ENCODE data around the gene USF1.

The USF1 gene

GRCh38 chr1:161046605-161047228 lies 940 bp upstream of the USF1 start:
- no peak overlapping the region for H2BK120ac ChIP-seq (ENCODE audit: low read depth, low read length)
- no peak overlapping the region for H2BK5ac ChIP-seq (ENCODE audit: low read length)
- H4K91ac ChIP-seq (ENCODE audit: low read depth, low read length, poor library complexity) = no peak overlapping the region
- H3K23ac ChIP-seq (ENCODE audit: low read depth, low read length, poor library complexity) = no peak overlapping the region
- H3K4me3 ChIP-seq (ENCODE audit: low read length in 2 of 2) = peak overlapping the region in 1 of 2 donors; percentile 71
- no peak overlapping the region for H3K18ac ChIP-seq (ENCODE audit: low read length)
- peaks cover 14 to 17% of the 10 kb centered on the region in 2 donors for H3K36me3 ChIP-seq (replicated peaks in 1 of 2; ENCODE audit: control insufficient read depth in 2 of 2, insufficient read depth in 2 of 2, low read length in 2 of 2)
- no peak overlapping the region for H2BK12ac ChIP-seq (ENCODE audit: low read length)
- no peak overlapping the region for H3K14ac ChIP-seq (ENCODE audit: low read length)
- H4K8ac ChIP-seq (ENCODE audit: low read depth, low read length) = no peak overlapping the region
- no peak overlapping the region for H2BK15ac ChIP-seq (ENCODE audit: low read length)
- H3K4ac ChIP-seq (ENCODE audit: low read length) = no peak overlapping the region
- H3K79me1 ChIP-seq (ENCODE audit: low read depth, low read length) = no peaks in the 10 kb centered on the region
- no peak overlapping the region for H3K9ac ChIP-seq (ENCODE audit: low read depth, low read length, poor library complexity)
- no peak overlapping the region for H3K27ac ChIP-seq (replicated peaks; ENCODE audit: low read length)
- no peak overlapping the region for H2AK5ac ChIP-seq (ENCODE audit: low read depth, low read length)
- peak overlapping the region; percentile 83 for H2AFZ ChIP-seq (ENCODE audit: low read length)
- H3K4me1 ChIP-seq (ENCODE audit: control insufficient read depth in 2 of 2, insufficient read depth in 1 of 2, low read depth in 1 of 2, low read length in 2 of 2) = peaks cover 3 to 8% of the 10 kb centered on the region in 2 donors
- no peak for DNase-seq (ENCODE audit: low spot score)
- WGBS, 2 donors (ENCODE audit: extremely low coverage in 2 of 2, insufficient read length in 2 of 2, insufficient replicate concordance in 1 of 2) = no CpG with 5 or more reads among the region's 2 CpGs
- no peaks in the 10 kb centered on the region for H3K27me3 ChIP-seq (ENCODE audit: control insufficient read depth in 3 of 3, insufficient read depth in 3 of 3, low read depth in 1 of 3, low read length in 3 of 3)
- peak overlapping the region; percentile 39 for H3K4me2 ChIP-seq (ENCODE audit: insufficient read depth, low read length, poor library complexity, severe bottlenecking)
- peaks cover 14 to 32% of the 10 kb centered on the region in 2 donors for H3K9me3 ChIP-seq (replicated peaks in 1 of 2; ENCODE audit: control insufficient read depth in 2 of 2, insufficient read depth in 1 of 2, low read depth in 1 of 2, low read length in 2 of 2)

- peak overlapping the region; percentile 88 for H3K4me2 ChIP-seq (ENCODE audit: insufficient read depth, low read length, poor library complexity, severe bottlenecking)
- peaks cover 14 to 32% of the 10 kb centered on the region in 2 donors for H3K9me3 ChIP-seq (replicated peaks in 1 of 2; ENCODE audit: control insufficient read depth in 2 of 2, insufficient read depth in 1 of 2, low read depth in 1 of 2, low read length in 2 of 2)
- peak overlapping the region; percentile 83 for H2AFZ ChIP-seq (ENCODE audit: low read length)
- WGBS, 2 donors (ENCODE audit: extremely low coverage in 2 of 2, insufficient read length in 2 of 2, insufficient replicate concordance in 1 of 2) = no CpG with 5 or more reads among the region's 48 CpGs
- peak overlapping the region; percentile 75 for H3K9ac ChIP-seq (ENCODE audit: low read depth, low read length, poor library complexity)
- no peak overlapping the region for H4K8ac ChIP-seq (ENCODE audit: low read depth, low read length)
- peak overlapping the region; percentile 19 for H3K4ac ChIP-seq (ENCODE audit: low read length)
- no peak overlapping the region for H2BK12ac ChIP-seq (ENCODE audit: low read length)
- H2BK120ac ChIP-seq (ENCODE audit: low read depth, low read length) = no peak overlapping the region
- H3K4me1 ChIP-seq (ENCODE audit: control insufficient read depth in 2 of 2, insufficient read depth in 1 of 2, low read depth in 1 of 2, low read length in 2 of 2) = peaks cover 3 to 8% of the 10 kb centered on the region in 2 donors
- H3K14ac ChIP-seq (ENCODE audit: low read length) = no peak overlapping the region
- peaks cover 25 to 33% of the 10 kb centered on the region in 2 donors for H3K36me3 ChIP-seq (replicated peaks in 1 of 2; ENCODE audit: control insufficient read depth in 2 of 2, insufficient read depth in 2 of 2, low read length in 2 of 2)
- no peak overlapping the region for H4K91ac ChIP-seq (ENCODE audit: low read depth, low read length, poor library complexity)
- DNase-seq (ENCODE audit: low spot score) = peak; percentile 51
- peak overlapping the region; percentile 71 to 91 for H3K4me3 ChIP-seq (ENCODE audit: low read length in 2 of 2)
- H3K27me3 ChIP-seq (ENCODE audit: control insufficient read depth in 3 of 3, insufficient read depth in 3 of 3, low read depth in 1 of 3, low read length in 3 of 3) = no peaks in the 10 kb centered on the region
- no peak overlapping the region for H2BK5ac ChIP-seq (ENCODE audit: low read length)
- H2BK15ac ChIP-seq (ENCODE audit: low read length) = no peak overlapping the region
- H3K79me1 ChIP-seq (ENCODE audit: low read depth, low read length) = no peaks in the 10 kb centered on the region
- peak overlapping the region; percentile 49 for H2AK5ac ChIP-seq (ENCODE audit: low read depth, low read length)
- no peak overlapping the region for H3K23ac ChIP-seq (ENCODE audit: low read depth, low read length, poor library complexity)
- H3K18ac ChIP-seq (ENCODE audit: low read length) = peak overlapping the region; percentile 53
- H3K27ac ChIP-seq (replicated peaks; ENCODE audit: low read length) = peak overlapping the region; percentile 76
These were observed 655 bp downstream of the USF1 start for GRCh38 chr1:161044908-161045735.

- no peak overlapping the region for H3K23ac ChIP-seq (ENCODE audit: low read depth, low read length, poor library complexity)
- no peak overlapping the region for H4K91ac ChIP-seq (ENCODE audit: low read depth, low read length, poor library complexity)
- no peak overlapping the region for H2BK120ac ChIP-seq (ENCODE audit: low read depth, low read length)
- no peaks in the 10 kb centered on the region for H3K79me1 ChIP-seq (ENCODE audit: low read depth, low read length)
- H3K9ac ChIP-seq (ENCODE audit: low read depth, low read length, poor library complexity) = no peak overlapping the region
- H2AK5ac ChIP-seq (ENCODE audit: low read depth, low read length) = no peak overlapping the region
- peaks cover 3 to 8% of the 10 kb centered on the region in 2 donors for H3K4me1 ChIP-seq (ENCODE audit: control insufficient read depth in 2 of 2, insufficient read depth in 1 of 2, low read depth in 1 of 2, low read length in 2 of 2)
- no peak overlapping the region for H3K4ac ChIP-seq (ENCODE audit: low read length)
- peak overlapping the region; percentile 76 for H3K27ac ChIP-seq (replicated peaks; ENCODE audit: low read length)
- H3K4me2 ChIP-seq (ENCODE audit: insufficient read depth, low read length, poor library complexity, severe bottlenecking) = peak overlapping the region; percentile 88
- H2AFZ ChIP-seq (ENCODE audit: low read length) = peak overlapping the region; percentile 83
- no peak for DNase-seq (ENCODE audit: low spot score)
- H3K4me3 ChIP-seq (ENCODE audit: low read length in 2 of 2) = peak overlapping the region; percentile 71 to 91
- no peak overlapping the region for H3K14ac ChIP-seq (ENCODE audit: low read length)
- no peak overlapping the region for H4K8ac ChIP-seq (ENCODE audit: low read depth, low read length)
- no peak overlapping the region for H2BK5ac ChIP-seq (ENCODE audit: low read length)
- H3K18ac ChIP-seq (ENCODE audit: low read length) = no peak overlapping the region
- peaks cover 31 to 39% of the 10 kb centered on the region in 2 donors for H3K36me3 ChIP-seq (replicated peaks in 1 of 2; ENCODE audit: control insufficient read depth in 2 of 2, insufficient read depth in 2 of 2, low read length in 2 of 2)
- no peak overlapping the region for H2BK12ac ChIP-seq (ENCODE audit: low read length)
- H3K9me3 ChIP-seq (replicated peaks in 1 of 2; ENCODE audit: control insufficient read depth in 2 of 2, insufficient read depth in 1 of 2, low read depth in 1 of 2, low read length in 2 of 2) = peaks cover 14 to 30% of the 10 kb centered on the region in 2 donors
- H2BK15ac ChIP-seq (ENCODE audit: low read length) = no peak overlapping the region
- no peaks in the 10 kb centered on the region for H3K27me3 ChIP-seq (ENCODE audit: control insufficient read depth in 3 of 3, insufficient read depth in 3 of 3, low read depth in 1 of 3, low read length in 3 of 3)
These were observed 1.3 kb downstream of the USF1 start for GRCh38 chr1:161044535-161044907.

GRCh38 chr1:161039546-161039945 lies 6.2 kb downstream of the USF1 start:
- Histone ChIP-seq H3K9me3 (replicated peaks in 1 of 2; ENCODE audit: control insufficient read depth in 2 of 2, insufficient read depth in 1 of 2, low read depth in 1 of 2, low read length in 2 of 2) (no peaks in the 10 kb centered on the region), H3K79me1 (ENCODE audit: low read depth, low read length) (peaks cover 3% of the 10 kb centered on the region), H3K23ac (ENCODE audit: low read depth, low read length, poor library complexity) (peak overlapping the region; percentile 36), H2BK120ac (ENCODE audit: low read depth, low read length) (no peak overlapping the region), H3K36me3 (replicated peaks in 1 of 2; ENCODE audit: control insufficient read depth in 2 of 2, insufficient read depth in 2 of 2, low read length in 2 of 2) (peaks cover 34 to 58% of the 10 kb centered on the region in 2 donors), H2AFZ (ENCODE audit: low read length) (no peak overlapping the region), H3K9ac (ENCODE audit: low read depth, low read length, poor library complexity) (no peak overlapping the region), H2BK15ac (ENCODE audit: low read length) (no peak overlapping the region), H3K18ac (ENCODE audit: low read length) (no peak overlapping the region), H2AK5ac (ENCODE audit: low read depth, low read length) (no peak overlapping the region), H3K4ac (ENCODE audit: low read length) (no peak overlapping the region), H2BK12ac (ENCODE audit: low read length) (no peak overlapping the region), H3K4me1 (ENCODE audit: control insufficient read depth in 2 of 2, insufficient read depth in 1 of 2, low read depth in 1 of 2, low read length in 2 of 2) (peaks cover 7 to 18% of the 10 kb centered on the region in 2 donors), H4K91ac (ENCODE audit: low read depth, low read length, poor library complexity) (no peak overlapping the region), H4K8ac (ENCODE audit: low read depth, low read length) (no peak overlapping the region), H3K27ac (replicated peaks; ENCODE audit: low read length) (no peak overlapping the region), H2BK5ac (ENCODE audit: low read length) (no peak overlapping the region), H3K4me3 (ENCODE audit: low read length in 2 of 2) (no peak overlapping the region), H3K27me3 (ENCODE audit: control insufficient read depth in 3 of 3, insufficient read depth in 3 of 3, low read depth in 1 of 3, low read length in 3 of 3) (no peaks in the 10 kb centered on the region), H3K4me2 (ENCODE audit: insufficient read depth, low read length, poor library complexity, severe bottlenecking) (no peak overlapping the region), H3K14ac (ENCODE audit: low read length) (no peak overlapping the region)
- WGBS, 2 donors (ENCODE audit: extremely low coverage in 2 of 2, insufficient read length in 2 of 2, insufficient replicate concordance in 1 of 2) = no CpG with 5 or more reads among the region's 5 CpGs
- DNase-seq (ENCODE audit: low spot score) = no peak

Data from neuronal stem cell (in vitro differentiated cells).